Tibial nerve (tissue), 4 donors: ENCODE measurements around the gene MAP1B. TPM values are rescaled to one million over a fixed set of nuclear protein-coding genes. Genes with fewer than 3 reads are reported as not detected.

ENCODE experiments used
- DNase-seq, 2 donors: peaks; one replicate each; pipeline ENCODE4 v3.0.0-alpha.2; 2019; ENCODE audit warnings: low spot score in 2 of 2
- H3K27ac ChIP-seq, 4 donors: fragments of 200-600 bp; sonication (generic) in 3 of 4; one replicate each; pipeline ENCODE4 v1.5.1; 2017 to 2019; ENCODE audit warnings: mild to moderate bottlenecking in 1 of 4
- H3K27me3 ChIP-seq, 2 donors: fragments of 200-600 bp; sonication (generic) in 1 of 2; one replicate each; pipeline versions ENCODE4 v1.5.1 to v1.6.0; 2017 to 2019
- H3K36me3 ChIP-seq, 3 donors: fragments of 200-600 bp; sonication (generic); one replicate each; pipeline ENCODE4 v1.5.1; 2018 to 2019
- H3K4me1 ChIP-seq, 4 donors: fragments of 200-600 bp; sonication (generic) in 3 of 4; one replicate each; pipeline ENCODE4 v1.5.1; 2017 to 2019
- H3K4me3 ChIP-seq, 4 donors: fragments of 200-600 bp; sonication (generic) in 3 of 4; one replicate each; pipeline ENCODE4 v1.5.1; 2017 to 2019; ENCODE audit warnings: mild to moderate bottlenecking in 1 of 4, moderate library complexity in 1 of 4
- H3K9me3 ChIP-seq, 4 donors: fragments of 200-600 bp; sonication (generic) in 3 of 4; one replicate each; pipeline ENCODE4 v1.5.1; 2017 to 2019
- CTCF ChIP-seq, 5 experiments: fragments of 200-600 bp in 3 of 5; fragments of 450-650 bp in 2 of 5; sonication (generic) in 3 of 5; IDR thresholded peaks; one replicate each; pipeline ENCODE4 v1.5.1; 2016 to 2019; ENCODE audit warnings: antibody characterized with exemption in 5 of 5, mild to moderate bottlenecking in 3 of 5, moderate library complexity in 2 of 5
- EP300 ChIP-seq, 2 donors: sonication (generic); formaldehyde crosslinking; IDR thresholded peaks; one replicate each; pipeline ENCODE4 v1.6.1; 2017; ENCODE audit warnings: antibody characterized with exemption in 2 of 2, mild to moderate bottlenecking in 1 of 2
- POLR2A ChIP-seq, 2 donors: fragments of 450-650 bp; IDR thresholded peaks; one replicate each; pipeline ENCODE4 v1.6.1; 2017; ENCODE audit warnings: antibody characterized with exemption in 2 of 2, mild to moderate bottlenecking in 2 of 2, moderate library complexity in 2 of 2
- WGBS, 2 donors: methylation state at CpG; one replicate each; pipeline ENCODE4 v1.1.5; 2018; 5-methylcytosine and 5-hydroxymethylcytosine counted together
- total RNA-seq, 4 donors: library from RNA; depleted of rRNA; stranded (reverse); fragments of >200 nt; gene quantifications; one replicate each; pipeline ENCODE4 v1.1.0, GENCODE V29; 2016

The MAP1B gene
- total RNA-seq, 4 donors from 2014 or later: 223 to 587 (median 472) TPM

- Histone ChIP-seq H3K36me3 (no peaks in the 10 kb centered on the region), H3K27ac (no peak overlapping the region), H3K4me3 (no peak overlapping the region), H3K27me3 (no peaks in the 10 kb centered on the region), H3K4me1 (no peaks in the 10 kb centered on the region), H3K9me3 (no peaks in the 10 kb centered on the region)
- 66 to 77% methylated on average over 3 of the region's 3 CpGs for WGBS, 2 donors
- no peak for DNase-seq
- TF ChIP-seq CTCF (IDR thresholded peaks at IDR 0.05) (no peak), EP300 (IDR thresholded peaks at IDR 0.05) (no peak), POLR2A (IDR thresholded peaks at IDR 0.05) (no peak)
Observed at GRCh38 chr5:72093824-72094223, 13.5 kb upstream of the MAP1B start.

GRCh38 chr5:72096602-72097188 lies 10.6 kb upstream of the MAP1B start:
- H3K27ac ChIP-seq: no peak overlapping the region
- H3K4me1 ChIP-seq: no peaks in the 10 kb centered on the region
- DNase-seq: no peak
- no peaks in the 10 kb centered on the region for H3K9me3 ChIP-seq
- no peaks in the 10 kb centered on the region for H3K36me3 ChIP-seq
- TF ChIP-seq POLR2A (IDR thresholded peaks at IDR 0.05) (no peak), EP300 (IDR thresholded peaks at IDR 0.05) (no peak), CTCF (IDR thresholded peaks at IDR 0.05) (no peak)
- 83 to 87% methylated on average over 6 of the region's 6 CpGs for WGBS, 2 donors
- no peak overlapping the region for H3K4me3 ChIP-seq
- H3K27me3 ChIP-seq: no peaks in the 10 kb centered on the region

GRCh38 chr5:72101828-72102227 lies 5.4 kb upstream of the MAP1B start:
- H3K27me3 ChIP-seq: no peaks in the 10 kb centered on the region
- 94 to 96% methylated on average over 1 of the region's 1 CpG for WGBS, 2 donors

GRCh38 chr5:72106817-72107130 lies 501 bp upstream of the MAP1B start:
- peaks cover 0 to 9% (median 0%) of the 10 kb centered on the region in 4 donors for H3K9me3 ChIP-seq
- H3K4me1 ChIP-seq: peaks cover 0 to 38% (median 0%) of the 10 kb centered on the region in 4 donors
- WGBS, 2 donors: 23% methylated on average over 9 to 11 of the region's 11 CpGs
- H3K27me3 ChIP-seq: no peaks in the 10 kb centered on the region
- no peak for TF ChIP-seq EP300 (IDR thresholded peaks at IDR 0.05)
- TF ChIP-seq CTCF (IDR thresholded peaks at IDR 0.05): no peak
- no peak for TF ChIP-seq POLR2A (IDR thresholded peaks at IDR 0.05)
- no peaks in the 10 kb centered on the region for H3K36me3 ChIP-seq
- H3K27ac ChIP-seq: peak overlapping the region; percentile 74 to 94 (median 88)
- peak overlapping the region; percentile 51 to 94 (median 72) for H3K4me3 ChIP-seq
- DNase-seq: no peak

More at GRCh38 chr5:72101828-72102227, 5.4 kb upstream of the MAP1B start:
- no peak overlapping the region for H3K27ac ChIP-seq
- DNase-seq: no peak
- no peaks in the 10 kb centered on the region for H3K36me3 ChIP-seq
- peaks cover 0 to 2% (median 0%) of the 10 kb centered on the region in 4 donors for H3K4me1 ChIP-seq
- peaks cover 0 to 9% (median 0%) of the 10 kb centered on the region in 4 donors for H3K9me3 ChIP-seq
- TF ChIP-seq EP300 (IDR thresholded peaks at IDR 0.05) (no peak), POLR2A (IDR thresholded peaks at IDR 0.05) (no peak), CTCF (IDR thresholded peaks at IDR 0.05) (no peak)
- no peak overlapping the region for H3K4me3 ChIP-seq

DNA sequence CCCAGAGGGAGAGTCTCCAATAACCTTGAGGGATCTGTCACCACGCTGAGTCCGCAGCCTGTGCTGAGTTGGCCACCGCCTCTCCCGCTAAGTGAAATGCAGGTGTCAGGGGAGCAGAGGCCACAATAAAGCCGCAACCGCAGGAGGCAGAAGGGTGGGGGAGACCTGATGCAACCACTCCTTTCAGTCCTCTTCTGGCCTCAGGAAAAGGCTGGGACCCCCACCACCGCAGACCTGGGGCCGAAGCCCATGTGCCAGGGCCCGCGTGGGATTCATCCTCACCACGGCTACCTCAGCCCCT lies 576 bp downstream of the MAP1B start:
- peak overlapping the region; percentile 74 to 94 (median 88) for H3K27ac ChIP-seq
- 0% methylated on average over 5 to 11 of the region's 11 CpGs for WGBS, 2 donors
- peaks cover 0 to 9% (median 0%) of the 10 kb centered on the region in 4 donors for H3K9me3 ChIP-seq
- peak overlapping the region; percentile 51 to 94 (median 72) for H3K4me3 ChIP-seq
- H3K4me1 ChIP-seq: peaks cover 0 to 38% (median 4%) of the 10 kb centered on the region in 4 donors
- no peaks in the 10 kb centered on the region for H3K27me3 ChIP-seq
- H3K36me3 ChIP-seq: no peaks in the 10 kb centered on the region
- no peak for TF ChIP-seq POLR2A (IDR thresholded peaks at IDR 0.05)
- no peak for TF ChIP-seq CTCF (IDR thresholded peaks at IDR 0.05)
- no peak for TF ChIP-seq EP300 (IDR thresholded peaks at IDR 0.05)
- no peak for DNase-seq
